Common myeloid progenitor, CD34-positive (primary cell): ENCODE data around the gene KCNV2.

ENCODE experiments used
- CTCF ChIA-PET: fragments of 350-600 bp; sonication (Branson Sonifier 250); formaldehyde crosslinking; loops from one replicate; lab custom pipeline; 2021; ENCODE audit warnings: antibody characterized with exemption; lab: Charles Lee
- POLR2A ChIA-PET: fragments of 350-600 bp; sonication (Branson Sonifier 250); formaldehyde crosslinking; loops from one replicate; lab custom pipeline; 2021; ENCODE audit warnings: antibody characterized with exemption; lab: Charles Lee
- DNase-seq, 3 donors: peaks; one replicate each; pipeline versions ENCODE4 v3.0.0 to v3.0.0-alpha.2; 2013
- H3K27ac ChIP-seq, 2 experiments: 1 replicate in 1 of 2; 2 replicates in 1 of 2; pipeline ENCODE4 v1.7.0; 2013; ENCODE audit warnings: inconsistent platforms in 2 of 2, low read length in 2 of 2, mild to moderate bottlenecking in 2 of 2, low read depth in 1 of 2, moderate library complexity in 1 of 2; ENCODE audit not compliant: severe bottlenecking in 2 of 2, insufficient read depth in 1 of 2, poor library complexity in 1 of 2
- H3K27me3 ChIP-seq, 5 experiments: replicated peaks in 2 of 5; 1 replicate in 3 of 5; 2 replicates in 2 of 5; pipeline versions ENCODE4 v1.6.1 to v1.7.0; 2013; ENCODE audit warnings: low read length in 4 of 5, mild to moderate bottlenecking in 2 of 5, moderate library complexity in 2 of 5, inconsistent platforms in 1 of 5; ENCODE audit not compliant: insufficient read depth in 5 of 5, control insufficient read depth in 4 of 5
- H3K36me3 ChIP-seq, 4 experiments: 1 replicate in 2 of 4; 2 replicates in 2 of 4; pipeline versions ENCODE4 v1.6.1 to v1.7.0; 2013; ENCODE audit warnings: low read length in 3 of 4, control low read depth in 1 of 4, mild to moderate bottlenecking in 1 of 4; ENCODE audit not compliant: control insufficient read depth in 4 of 4, insufficient read depth in 4 of 4
- H3K4me1 ChIP-seq, 4 experiments: 1 replicate in 3 of 4; 2 replicates in 1 of 4; pipeline versions ENCODE4 v1.6.1 to v1.7.1; 2013; ENCODE audit warnings: low read length in 3 of 4, mild to moderate bottlenecking in 3 of 4, control low read depth in 1 of 4, inconsistent platforms in 1 of 4, moderate library complexity in 1 of 4; ENCODE audit not compliant: control insufficient read depth in 4 of 4, insufficient read depth in 4 of 4; ENCODE audit errors: control extremely low read depth in 1 of 4
- H3K4me3 ChIP-seq, 7 experiments: 1 replicate in 4 of 7; 2 replicates in 3 of 7; pipeline versions ENCODE4 v1.5.1 to v1.7.0; 2013; ENCODE audit warnings: mild to moderate bottlenecking in 7 of 7, low read length in 6 of 7, moderate library complexity in 6 of 7, inconsistent platforms in 2 of 7, low read depth in 2 of 7, control low read depth in 1 of 7; ENCODE audit not compliant: insufficient read depth in 4 of 7, control insufficient read depth in 1 of 7; ENCODE audit errors: extremely low read depth in 1 of 7
- H3K9me3 ChIP-seq, 5 experiments: 1 replicate in 4 of 5; 2 replicates in 1 of 5; pipeline versions ENCODE4 v1.6.1 to v1.7.1; 2013; ENCODE audit warnings: low read length in 4 of 5, mild to moderate bottlenecking in 2 of 5, inconsistent platforms in 1 of 5, low read depth in 1 of 5, moderate library complexity in 1 of 5; ENCODE audit not compliant: control insufficient read depth in 4 of 5, insufficient read depth in 2 of 5; ENCODE audit errors: control extremely low read depth in 1 of 5
- WGBS: methylation state at CpG from one replicate; pipeline ENCODE4 v1.1.5; 2013; ENCODE audit not compliant: insufficient coverage; 5-methylcytosine and 5-hydroxymethylcytosine counted together

The KCNV2 gene

DNA sequence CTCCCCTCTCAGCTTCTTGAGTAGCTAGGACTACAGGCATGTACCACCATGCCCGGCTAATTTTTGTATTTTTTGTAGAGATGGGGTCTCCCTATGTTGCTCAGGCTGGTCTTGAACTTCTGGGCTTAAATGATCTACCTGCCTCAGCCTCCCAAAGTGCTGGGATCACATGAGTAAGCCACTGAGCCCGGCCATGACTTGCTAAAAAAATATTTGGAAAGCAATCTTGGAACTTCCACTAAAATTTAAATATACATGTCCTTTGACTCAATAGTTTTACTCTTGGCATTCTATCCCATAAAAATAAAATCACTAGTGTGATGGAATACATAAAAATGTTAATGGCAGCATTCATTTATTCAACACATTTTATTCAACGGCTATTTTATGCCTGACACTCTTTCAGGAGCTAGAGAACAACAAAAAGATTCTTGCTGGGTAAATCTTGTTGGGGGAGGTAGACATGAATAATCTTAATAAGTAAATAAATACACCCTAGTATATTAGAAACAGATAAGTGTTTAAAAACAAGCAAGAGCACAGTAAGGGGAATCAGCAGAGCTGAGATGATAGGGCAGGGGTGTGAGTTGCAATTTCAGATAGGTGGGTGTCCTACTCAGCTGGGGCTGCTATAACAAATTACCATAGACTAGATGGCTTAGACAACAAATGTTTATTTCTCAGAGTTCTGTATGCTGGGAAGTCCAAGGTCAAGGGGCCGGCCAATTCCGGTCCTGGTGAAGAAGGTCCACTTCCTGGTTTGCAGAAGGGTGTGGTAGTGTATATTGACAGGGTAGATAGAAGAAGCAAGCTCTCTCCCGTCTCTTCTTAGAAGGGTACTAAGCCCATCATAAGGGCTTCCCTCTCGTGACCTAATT, 50.7 kb downstream of the KCNV2 start:
- POLR2A ChIA-PET: no interaction called here
- H3K4me1 ChIP-seq: peaks cover 0 to 25% (median 14%) of the 10 kb centered on the region in 4 experiments
- H3K4me3 ChIP-seq: no peak overlapping the region
- H3K27ac ChIP-seq: no peak overlapping the region
- no CpG with 5 or more reads among the region's 7 CpGs for WGBS
- CTCF ChIA-PET: interaction anchor here (1.6 kb wide), 1 partner anchor 9 kb away, joined by 3 read pairs; no protein-coding TSS in a partner anchor
- peaks cover 0 to 42% (median 8%) of the 10 kb centered on the region in 4 experiments for H3K36me3 ChIP-seq
- H3K9me3 ChIP-seq: peaks cover 0 to 3% (median 0%) of the 10 kb centered on the region in 5 experiments
- no peaks in the 10 kb centered on the region for H3K27me3 ChIP-seq
- DNase-seq: no peak

DNA sequence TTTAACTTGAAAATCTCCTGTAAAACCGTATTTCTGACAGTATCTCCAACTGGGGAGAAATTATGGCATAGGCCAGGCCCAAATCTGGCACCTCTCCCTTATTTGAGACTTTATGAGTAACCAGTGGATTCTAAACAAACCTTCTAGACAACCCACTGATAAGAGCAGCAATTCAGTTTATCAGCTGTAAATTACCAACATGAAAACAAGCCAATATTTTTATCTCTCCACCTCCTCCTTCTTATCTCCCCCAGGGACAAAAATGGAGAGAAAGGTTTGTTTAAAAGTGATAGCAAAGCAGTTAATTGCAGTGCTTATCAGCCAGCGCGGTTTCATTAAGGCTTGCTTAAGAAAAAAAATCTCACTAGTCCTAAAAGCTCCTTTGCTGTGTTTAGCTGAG, 53.8 kb downstream of the KCNV2 start:
- H3K27ac ChIP-seq: no peak overlapping the region
- ChIA-PET CTCF (no interaction called here), POLR2A (no interaction called here)
- H3K27me3 ChIP-seq: no peaks in the 10 kb centered on the region
- H3K4me1 ChIP-seq: no peaks in the 10 kb centered on the region
- peaks cover 2 to 11% (median 5%) of the 10 kb centered on the region in 5 experiments for H3K9me3 ChIP-seq
- no peak overlapping the region for H3K4me3 ChIP-seq
- no peak for DNase-seq
- H3K36me3 ChIP-seq: peaks cover 3 to 56% (median 21%) of the 10 kb centered on the region in 4 experiments
- no CpG with 5 or more reads among the region's 3 CpGs for WGBS

DNA sequence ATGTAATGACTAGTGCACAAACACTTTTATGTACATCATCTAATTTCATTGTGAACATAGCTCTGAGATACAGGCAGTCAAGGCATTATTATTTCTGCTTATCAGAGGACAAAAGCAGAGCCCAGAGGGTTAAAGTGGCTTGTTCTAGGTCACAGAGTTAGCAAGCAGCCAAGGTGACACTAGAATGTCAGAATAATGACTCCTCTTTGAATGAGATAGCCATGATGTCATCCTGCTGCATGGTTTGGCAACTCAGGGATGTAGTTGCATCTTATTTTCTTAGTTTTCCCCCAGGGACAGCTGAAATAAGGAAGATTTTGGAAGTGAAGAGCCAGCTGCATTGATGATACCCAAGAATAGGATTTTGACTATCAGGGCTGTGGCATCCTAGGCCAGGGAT, 54.4 kb downstream of the KCNV2 start:
- POLR2A ChIA-PET: no interaction called here
- H3K4me3 ChIP-seq: no peak overlapping the region
- H3K9me3 ChIP-seq: peaks cover 2 to 11% (median 5%) of the 10 kb centered on the region in 5 experiments
- H3K27me3 ChIP-seq: no peaks in the 10 kb centered on the region
- no peak overlapping the region for H3K27ac ChIP-seq
- H3K4me1 ChIP-seq: no peaks in the 10 kb centered on the region
- CTCF ChIA-PET: no interaction called here
- peaks cover 3 to 56% (median 23%) of the 10 kb centered on the region in 4 experiments for H3K36me3 ChIP-seq
- DNase-seq: no peak

DNA sequence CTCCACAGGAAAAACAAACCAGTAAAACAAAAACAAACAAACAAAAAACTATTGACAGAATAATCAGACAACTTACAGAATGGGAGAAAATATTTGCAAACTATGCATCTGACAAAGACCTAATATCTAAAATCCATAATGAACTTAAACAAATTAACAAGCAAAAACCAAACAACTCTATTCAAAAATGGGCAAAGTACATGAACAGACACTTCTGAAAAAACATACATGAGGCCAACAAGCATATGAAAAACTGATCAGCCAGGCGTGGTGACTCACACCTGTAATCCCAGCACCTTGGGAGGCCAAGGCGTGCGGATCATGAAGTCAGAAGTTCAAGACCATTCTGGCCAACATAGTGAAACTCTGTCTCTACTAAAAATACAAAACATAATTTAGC, 60.1 kb downstream of the KCNV2 start:
- peaks cover 11 to 59% (median 37%) of the 10 kb centered on the region in 4 experiments for H3K36me3 ChIP-seq
- H3K4me3 ChIP-seq: no peak overlapping the region
- peaks cover 3 to 22% (median 5%) of the 10 kb centered on the region in 5 experiments for H3K9me3 ChIP-seq
- no peaks in the 10 kb centered on the region for H3K27me3 ChIP-seq
- no peak overlapping the region for H3K27ac ChIP-seq
- 100% methylated on average over 1 of the region's 3 CpGs for WGBS
- CTCF ChIA-PET: no interaction called here
- POLR2A ChIA-PET: no interaction called here
- no peaks in the 10 kb centered on the region for H3K4me1 ChIP-seq
- no peak for DNase-seq

DNA sequence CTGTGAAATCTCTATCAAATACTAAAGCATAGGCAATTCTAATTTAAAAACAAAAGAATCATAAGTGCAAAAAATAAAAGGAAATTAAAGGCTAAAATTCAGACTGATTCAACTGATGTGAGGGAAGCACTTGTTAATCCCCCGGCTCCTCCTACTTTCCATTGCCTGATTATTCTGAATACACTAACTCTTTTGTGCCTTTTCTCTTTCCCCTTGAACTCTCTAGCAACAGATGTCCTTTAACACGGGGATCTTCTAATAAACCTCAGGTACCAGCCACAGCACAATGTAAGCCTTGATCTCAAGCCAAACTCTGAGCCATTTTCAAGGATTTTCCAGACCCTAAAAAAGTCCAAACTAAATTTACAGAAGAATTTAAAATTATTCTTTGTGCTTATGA, 61.5 kb downstream of the KCNV2 start:
- Histone ChIP-seq H3K4me3 (no peak overlapping the region), H3K4me1 (no peaks in the 10 kb centered on the region), H3K9me3 (peaks cover 2 to 22% (median 5%) of the 10 kb centered on the region in 5 experiments), H3K36me3 (peaks cover 11 to 55% (median 29%) of the 10 kb centered on the region in 4 experiments), H3K27ac (no peak overlapping the region), H3K27me3 (no peaks in the 10 kb centered on the region)
- no peak for DNase-seq
- ChIA-PET CTCF (no interaction called here), POLR2A (interaction anchor here (0.6 kb wide), 1 partner anchor 27 kb away, joined by 3 read pairs; no protein-coding TSS in a partner anchor)
- 100% methylated on average over 2 of the region's 2 CpGs for WGBS
